MM.1S (cell line): Measurements from ENCODE around the gene KRTAP22-1.
A peak's percentile ranks its signal among the peaks of the same experiment; 100 is the strongest.

Experiments used
- DNase-seq: peaks from one replicate; pipeline ENCODE4 v3.0.0-alpha.2; 2015
- H2AFZ ChIP-seq: fragments of 300-600 bp; sonication (generic); 2 replicates; pipeline ENCODE4 v1.6.0; 2016; ENCODE audit warnings: antibody characterized with exemption, low read length
- H3F3A ChIP-seq: fragments of 300-600 bp; sonication (generic); 2 replicates; pipeline ENCODE4 v1.6.1; 2016; ENCODE audit warnings: mild to moderate bottlenecking, antibody characterized with exemption, low read length, moderate library complexity, mixed read lengths; ENCODE audit not compliant: insufficient read depth
- H3K27ac ChIP-seq: fragments of 300-600 bp; sonication (generic); 2 replicates; pipeline ENCODE4 v1.5.1; 2016; ENCODE audit warnings: mild to moderate bottlenecking, low read length
- H3K27me3 ChIP-seq: fragments of 300-600 bp; sonication (generic); replicated peaks from 2 replicates; pipeline ENCODE4 v1.6.0; 2016; ENCODE audit warnings: low read length; ENCODE audit not compliant: insufficient read depth
- H3K36me3 ChIP-seq: fragments of 300-600 bp; sonication (generic); replicated peaks from 2 replicates; pipeline ENCODE4 v1.6.1; 2016; ENCODE audit warnings: mild to moderate bottlenecking, low read length, mixed read lengths; ENCODE audit not compliant: insufficient read depth
- H3K4me1 ChIP-seq: fragments of 300-600 bp; sonication (generic); 2 replicates; pipeline ENCODE4 v1.6.1; 2016; ENCODE audit warnings: low read length, mixed read lengths
- H3K4me2 ChIP-seq: fragments of 300-600 bp; sonication (generic); 2 replicates; pipeline ENCODE4 v1.6.0; 2016; ENCODE audit warnings: low read depth, low read length
- H3K4me3 ChIP-seq: fragments of 300-600 bp; sonication (generic); 2 replicates; pipeline ENCODE4 v1.5.1; 2016; ENCODE audit warnings: low read length, mixed read lengths
- H3K79me2 ChIP-seq: fragments of 300-600 bp; sonication (generic); 2 replicates; pipeline ENCODE4 v1.6.1; 2016; ENCODE audit warnings: mixed run types, low read length, mixed read lengths
- H3K9ac ChIP-seq: fragments of 300-600 bp; sonication (generic); 2 replicates; pipeline ENCODE4 v1.6.1; 2016; ENCODE audit warnings: low read length, mixed read lengths
- H3K9me2 ChIP-seq: fragments of 300-600 bp; sonication (generic); replicated peaks from 2 replicates; pipeline ENCODE4 v1.6.1; 2016; ENCODE audit warnings: mild to moderate bottlenecking, low read length, mixed read lengths; ENCODE audit not compliant: insufficient read depth
- H3K9me3 ChIP-seq: fragments of 300-600 bp; sonication (generic); replicated peaks from 2 replicates; pipeline ENCODE4 v1.6.1; 2016; ENCODE audit warnings: mild to moderate bottlenecking, low read length, mixed read lengths; ENCODE audit not compliant: insufficient read depth
- H4K20me1 ChIP-seq: fragments of 300-600 bp; sonication (generic); 2 replicates; pipeline ENCODE4 v1.6.1; 2016; ENCODE audit warnings: mild to moderate bottlenecking, low read length, moderate library complexity, mixed read lengths; ENCODE audit not compliant: insufficient read depth
- CTCF ChIP-seq: fragments of 300-600 bp; sonication (generic); IDR thresholded peaks from 2 replicates; pipeline ENCODE4 v1.5.1; 2016; ENCODE audit warnings: antibody characterized with exemption, low read length, mixed read lengths
- EZH2 ChIP-seq: fragments of 300-600 bp; sonication (generic); optimal IDR thresholded peaks from 2 replicates; pipeline ENCODE3; 2017; ENCODE audit warnings: low read depth, mild to moderate bottlenecking, antibody characterized with exemption, low read length, mixed read lengths
- EZH2phosphoT487 ChIP-seq: fragments of 300-600 bp; sonication (generic); IDR thresholded peaks from 2 replicates; pipeline ENCODE4 v1.6.1; 2018; ENCODE audit warnings: antibody characterized with exemption, low read length

Gene KRTAP22-1

DNA sequence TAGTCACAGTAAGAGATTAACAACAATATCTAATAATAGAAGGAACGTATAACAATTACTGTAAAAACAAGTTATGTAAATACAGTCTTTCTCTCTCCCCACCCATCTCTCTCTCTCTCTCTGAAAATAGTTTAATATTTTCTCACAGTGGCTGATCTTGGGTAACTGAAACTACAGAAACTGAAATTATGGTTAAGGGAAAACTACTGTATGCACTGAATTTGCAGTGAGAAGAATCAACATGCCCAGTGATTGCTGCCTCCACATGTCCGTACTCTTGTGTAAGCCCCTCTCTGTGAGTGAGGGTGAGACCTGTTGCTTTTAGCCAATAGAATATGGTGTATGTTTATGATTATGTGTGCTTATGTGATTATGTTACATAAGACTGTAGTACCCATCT is 11.2 kb downstream of the KRTAP22-1 start:
- H3K79me2 ChIP-seq, result no peaks in the 10 kb centered on the region
- H3K4me2 ChIP-seq, result peak overlapping the region; percentile 24; the same call in 1 of the 2 replicates
- no peak overlapping the region for H3K4me3 ChIP-seq
- no peaks in the 10 kb centered on the region for H3K9me2 ChIP-seq
- TF ChIP-seq EZH2phosphoT487 (no peak), EZH2 (no peak), CTCF (no peak)
- H3K27ac ChIP-seq, result no peak overlapping the region
- no peak overlapping the region for H3K9ac ChIP-seq
- peak; percentile 53 for DNase-seq
- H3F3A ChIP-seq, result no peaks in the 10 kb centered on the region
- no peaks in the 10 kb centered on the region for H3K36me3 ChIP-seq
- no peaks in the 10 kb centered on the region for H3K9me3 ChIP-seq
- no peaks in the 10 kb centered on the region for H3K27me3 ChIP-seq
- no peak overlapping the region for H2AFZ ChIP-seq
- no peaks in the 10 kb centered on the region for H4K20me1 ChIP-seq
- H3K4me1 ChIP-seq, result peaks cover 9% of the 10 kb centered on the region

DNA sequence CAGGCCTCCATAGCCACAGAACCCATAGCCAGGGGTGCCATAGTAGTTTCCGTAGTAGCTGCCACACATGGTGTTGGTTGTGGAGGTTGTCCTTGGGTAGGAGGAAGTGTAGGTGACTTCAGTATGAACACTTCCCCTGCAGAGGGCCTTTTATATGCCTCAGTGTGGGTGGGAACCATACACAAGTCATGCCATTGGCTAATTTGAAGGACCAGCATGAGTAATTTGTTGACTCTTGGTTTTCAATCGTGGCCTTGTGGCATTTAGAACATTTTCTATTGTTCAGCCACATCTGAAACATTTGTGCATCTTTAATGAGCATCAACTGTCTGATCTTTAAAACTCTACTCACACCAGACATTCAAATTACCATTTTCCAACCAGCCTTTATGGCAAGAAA is 12.9 kb downstream of the KRTAP22-1 start, which contains the start of gene KRTAP6-1:
TSS of gene KRTAP6-1 (minus strand) at position 95 of the 400 bp plus-strand sequence. CDS start at position 69, 26 bp downstream.
- no peaks in the 10 kb centered on the region for H3K9me3 ChIP-seq
- H3K9me2 ChIP-seq, result no peaks in the 10 kb centered on the region

GRCh38 chr21:30615199-30615598 is 14.3 kb downstream of the KRTAP22-1 start:
- no peak overlapping the region for H3K9ac ChIP-seq
- no peaks in the 10 kb centered on the region for H4K20me1 ChIP-seq
- H2AFZ ChIP-seq, result no peak overlapping the region
- no peaks in the 10 kb centered on the region for H3K27me3 ChIP-seq
- no peak overlapping the region for H3K4me3 ChIP-seq
- no peak overlapping the region for H3K4me2 ChIP-seq
- H3K9me2 ChIP-seq, result no peaks in the 10 kb centered on the region
- H3K79me2 ChIP-seq, result no peaks in the 10 kb centered on the region
- DNase-seq, result no peak
- no peak overlapping the region for H3K27ac ChIP-seq
- H3K4me1 ChIP-seq, result peaks cover 9% of the 10 kb centered on the region
- H3F3A ChIP-seq, result no peaks in the 10 kb centered on the region
- no peaks in the 10 kb centered on the region for H3K9me3 ChIP-seq
- TF ChIP-seq CTCF (no peak), EZH2phosphoT487 (no peak)
- H3K36me3 ChIP-seq, result no peaks in the 10 kb centered on the region

More for the DNA sequence above, 12.9 kb downstream of the KRTAP22-1 start, which contains the start of gene KRTAP6-1:
- H3K4me3 ChIP-seq, result no peak within 1 kb of the TSS
- no peak within 1 kb of the TSS for H2AFZ ChIP-seq
- no peaks in the 10 kb centered on the region for H3K79me2 ChIP-seq
- H3K4me1 ChIP-seq, result peaks cover 9% of the 10 kb centered on the region
- no peaks in the 10 kb centered on the region for H4K20me1 ChIP-seq
- no peaks in the 10 kb centered on the region for H3F3A ChIP-seq
- no peak for TF ChIP-seq EZH2
- TF ChIP-seq EZH2phosphoT487, result no peak
- no peak for TF ChIP-seq CTCF
- no peaks in the 10 kb centered on the region for H3K27me3 ChIP-seq
- H3K27ac ChIP-seq, result no peak within 1 kb of the TSS
- H3K4me2 ChIP-seq, result no peak within 1 kb of the TSS
- DNase-seq, result no peak
- no peaks in the 10 kb centered on the region for H3K36me3 ChIP-seq
- no peak within 1 kb of the TSS for H3K9ac ChIP-seq
